Measurements from ENCODE around the gene NFATC4. TPM values are rescaled to one million over a fixed set of nuclear protein-coding genes. Genes with fewer than 3 reads are reported as not detected.
"Not testable (repeated sequence)": the region's sequence is repeated elsewhere in the genome, so short reads cannot be mapped to it uniquely, and the experiment has no call there.

NFATC4 gene
- total RNA-seq, 1 experiment from 2014 or later = 60.7 TPM

- TF ChIP-seq, protein P1, sequence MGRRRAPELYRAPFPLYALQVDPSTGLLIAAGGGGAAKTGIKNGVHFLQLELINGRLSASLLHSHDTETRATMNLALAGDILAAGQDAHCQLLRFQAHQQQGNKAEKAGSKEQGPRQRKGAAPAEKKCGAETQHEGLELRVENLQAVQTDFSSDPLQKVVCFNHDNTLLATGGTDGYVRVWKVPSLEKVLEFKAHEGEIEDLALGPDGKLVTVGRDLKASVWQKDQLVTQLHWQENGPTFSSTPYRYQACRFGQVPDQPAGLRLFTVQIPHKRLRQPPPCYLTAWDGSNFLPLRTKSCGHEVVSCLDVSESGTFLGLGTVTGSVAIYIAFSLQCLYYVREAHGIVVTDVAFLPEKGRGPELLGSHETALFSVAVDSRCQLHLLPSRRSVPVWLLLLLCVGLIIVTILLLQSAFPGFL (CRISPR knock-in tag; IDR thresholded peaks at IDR 0.05; ENCODE audit: borderline replicate concordance) = no peak
- TF ChIP-seq TP53 (CRISPR knock-in tag; IDR thresholded peaks at IDR 0.05) (no peak), RELA (CRISPR knock-in tag; IDR thresholded peaks at IDR 0.05; ENCODE audit: borderline replicate concordance) (no peak), SMAD4 (CRISPR knock-in tag; IDR thresholded peaks at IDR 0.05) (no peak), IRF2 (CRISPR knock-in tag; IDR thresholded peaks at IDR 0.05; ENCODE audit: borderline replicate concordance, low read depth) (no peak)
- TF ChIP-seq, protein P2, sequence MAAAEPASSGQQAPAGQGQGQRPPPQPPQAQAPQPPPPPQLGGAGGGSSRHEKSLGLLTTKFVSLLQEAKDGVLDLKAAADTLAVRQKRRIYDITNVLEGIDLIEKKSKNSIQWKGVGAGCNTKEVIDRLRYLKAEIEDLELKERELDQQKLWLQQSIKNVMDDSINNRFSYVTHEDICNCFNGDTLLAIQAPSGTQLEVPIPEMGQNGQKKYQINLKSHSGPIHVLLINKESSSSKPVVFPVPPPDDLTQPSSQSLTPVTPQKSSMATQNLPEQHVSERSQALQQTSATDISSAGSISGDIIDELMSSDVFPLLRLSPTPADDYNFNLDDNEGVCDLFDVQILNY (CRISPR knock-in tag; IDR thresholded peaks at IDR 0.05) = no peak
- TF ChIP-seq, protein P3, sequence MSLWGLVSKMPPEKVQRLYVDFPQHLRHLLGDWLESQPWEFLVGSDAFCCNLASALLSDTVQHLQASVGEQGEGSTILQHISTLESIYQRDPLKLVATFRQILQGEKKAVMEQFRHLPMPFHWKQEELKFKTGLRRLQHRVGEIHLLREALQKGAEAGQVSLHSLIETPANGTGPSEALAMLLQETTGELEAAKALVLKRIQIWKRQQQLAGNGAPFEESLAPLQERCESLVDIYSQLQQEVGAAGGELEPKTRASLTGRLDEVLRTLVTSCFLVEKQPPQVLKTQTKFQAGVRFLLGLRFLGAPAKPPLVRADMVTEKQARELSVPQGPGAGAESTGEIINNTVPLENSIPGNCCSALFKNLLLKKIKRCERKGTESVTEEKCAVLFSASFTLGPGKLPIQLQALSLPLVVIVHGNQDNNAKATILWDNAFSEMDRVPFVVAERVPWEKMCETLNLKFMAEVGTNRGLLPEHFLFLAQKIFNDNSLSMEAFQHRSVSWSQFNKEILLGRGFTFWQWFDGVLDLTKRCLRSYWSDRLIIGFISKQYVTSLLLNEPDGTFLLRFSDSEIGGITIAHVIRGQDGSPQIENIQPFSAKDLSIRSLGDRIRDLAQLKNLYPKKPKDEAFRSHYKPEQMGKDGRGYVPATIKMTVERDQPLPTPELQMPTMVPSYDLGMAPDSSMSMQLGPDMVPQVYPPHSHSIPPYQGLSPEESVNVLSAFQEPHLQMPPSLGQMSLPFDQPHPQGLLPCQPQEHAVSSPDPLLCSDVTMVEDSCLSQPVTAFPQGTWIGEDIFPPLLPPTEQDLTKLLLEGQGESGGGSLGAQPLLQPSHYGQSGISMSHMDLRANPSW (CRISPR knock-in tag; conservative IDR thresholded peaks at IDR 0.05; ENCODE audit: low read depth) = no peak
These were observed 2.8 kb downstream of the NFATC4 start (continued) for GRCh38 chr14:24370748-24371147.

- CTCF ChIA-PET = interaction anchor here (0.8 to 3.7 kb wide), 3 partner anchors 9 to 60 kb away, joined by 3 to 29 read pairs (median 5); no protein-coding TSS in a partner anchor
- DNase-seq (ENCODE audit: low spot score); ATAC-seq; H3K4me3 Mint-ChIP-seq; H3K36me3 Mint-ChIP-seq; H3K9me3 Mint-ChIP-seq; H3K27me3 Mint-ChIP-seq (ENCODE audit: low read depth); H3K27ac Mint-ChIP-seq: not testable (repeated sequence)
- POLR2A ChIA-PET = interaction anchor here (0.7 kb wide), 1 partner anchor 22 kb away, joined by 4 read pairs; no protein-coding TSS in a partner anchor
- H3K4me1 Mint-ChIP-seq = peaks cover 19% of the 10 kb centered on the region
These were observed 3.6 kb downstream of the NFATC4 start for GRCh38 chr14:24371605-24372004.

DNA sequence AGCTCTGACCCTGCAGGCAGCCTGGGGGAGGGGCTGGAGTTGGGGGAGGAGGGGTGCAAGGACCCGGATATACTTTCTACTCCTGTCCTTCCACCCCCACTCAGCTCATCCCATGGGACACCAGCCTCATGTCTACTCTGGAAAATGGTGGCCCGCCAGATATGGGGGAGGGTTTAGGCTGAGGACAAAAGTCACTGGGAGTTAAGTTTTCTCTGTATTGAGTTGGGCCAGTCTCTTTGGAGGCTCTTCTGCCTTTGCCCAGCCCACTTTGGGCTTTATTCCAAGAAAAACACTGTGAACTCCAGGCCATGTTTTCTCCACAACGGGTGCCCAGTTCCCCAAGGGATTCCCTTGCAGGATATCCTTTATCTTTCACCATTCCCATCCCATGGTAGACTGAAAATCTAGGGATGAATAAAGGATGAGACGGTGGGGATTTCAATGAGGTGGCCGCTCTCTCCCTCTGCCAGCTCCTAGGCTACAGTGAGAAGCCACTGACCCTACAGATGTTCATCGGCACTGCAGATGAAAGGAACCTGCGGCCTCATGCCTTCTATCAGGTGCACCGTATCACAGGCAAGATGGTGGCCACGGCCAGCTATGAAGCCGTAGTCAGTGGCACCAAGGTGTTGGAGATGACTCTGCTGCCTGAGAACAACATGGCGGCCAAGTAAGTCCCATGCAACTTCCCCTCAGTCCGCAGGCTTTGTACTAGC lies 4.9 kb downstream of the NFATC4 start:
- POLR2A ChIA-PET = interaction anchor here (1.1 kb wide), 1 partner anchor 59 kb away, joined by 3 read pairs; no protein-coding TSS in a partner anchor
- no peak overlapping the region for H3K27ac Mint-ChIP-seq
- H3K4me1 Mint-ChIP-seq = peaks cover 32% of the 10 kb centered on the region
- no peaks in the 10 kb centered on the region for H3K27me3 Mint-ChIP-seq (ENCODE audit: low read depth)
- peaks cover 4% of the 10 kb centered on the region; the same call in 1 of the 2 replicates for H3K36me3 Mint-ChIP-seq
- H3K9me3 Mint-ChIP-seq = no peaks in the 10 kb centered on the region
- H3K4me3 Mint-ChIP-seq = no peak overlapping the region
- no peak for TF ChIP-seq USF1 (CRISPR knock-in tag; IDR thresholded peaks at IDR 0.05)
- TF ChIP-seq ATF1 (CRISPR knock-in tag; IDR thresholded peaks at IDR 0.05) = no peak
- TF ChIP-seq CREM (CRISPR knock-in tag; IDR thresholded peaks at IDR 0.05) = no peak
- no peak for TF ChIP-seq NR3C1 (CRISPR knock-in tag; conservative IDR thresholded peaks at IDR 0.05; ENCODE audit: low read depth)
- TF ChIP-seq ZNF396 (CRISPR knock-in tag; IDR thresholded peaks at IDR 0.05; ENCODE audit: borderline replicate concordance) = no peak
- no peak for TF ChIP-seq ZNF416 (CRISPR knock-in tag; IDR thresholded peaks at IDR 0.05)
- TF ChIP-seq ZNF423 (CRISPR knock-in tag; IDR thresholded peaks at IDR 0.05) = no peak
- no peak for TF ChIP-seq SOX15 (CRISPR knock-in tag; IDR thresholded peaks at IDR 0.05)
- CTCF ChIA-PET = interaction anchor here (0.9 to 3.7 kb wide), 4 partner anchors 21 to 65 kb away, joined by 3 to 29 read pairs (median 3); partner anchors contain the start of gene CIDEB
- no peak for ATAC-seq
- no peak for DNase-seq (ENCODE audit: low spot score)
